GM19193 (cell line): ENCODE results near the gene ARMC5.

Experiments
- POLR2A ChIP-seq: IDR thresholded peaks from 4 replicates; pipeline ENCODE4 v1.6.1; 2011; ENCODE audit not compliant: insufficient read depth, insufficient read length; ENCODE audit errors: extremely low read depth

Gene ARMC5

DNA sequence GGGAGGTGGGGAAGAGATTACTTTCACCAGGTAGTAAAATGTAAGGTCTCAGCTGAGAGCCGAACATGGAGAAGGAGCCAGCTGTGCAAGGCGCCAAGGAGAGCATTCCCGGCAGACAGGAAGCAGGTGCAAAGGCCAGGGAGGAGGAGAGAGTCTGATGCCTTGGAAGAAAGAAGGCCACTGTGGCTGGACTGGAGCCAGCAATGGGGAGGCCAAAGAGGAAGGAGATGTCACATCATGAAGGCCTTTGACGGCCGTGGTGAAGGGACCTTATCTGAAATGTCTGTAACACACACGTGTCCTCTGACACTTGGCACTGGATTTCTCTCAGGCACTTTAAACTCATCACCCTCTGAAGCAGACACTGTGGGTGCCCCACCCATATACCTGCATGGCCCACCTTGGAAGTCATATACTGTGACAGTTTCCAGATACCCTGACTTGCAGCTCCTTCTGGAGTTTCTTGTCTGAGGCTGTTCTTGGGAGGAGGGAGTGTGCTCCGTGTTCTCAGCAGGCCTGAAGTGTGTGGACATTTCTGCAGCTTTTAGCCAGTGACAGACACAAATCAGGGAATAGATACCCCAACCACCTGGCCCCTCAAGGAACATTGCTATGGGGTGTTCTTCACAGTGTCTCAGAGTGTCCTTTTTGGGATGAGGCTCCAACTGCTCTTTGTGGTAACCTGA lies 21.7 kb downstream of the ARMC5 start:
- no peak for TF ChIP-seq POLR2A

DNA sequence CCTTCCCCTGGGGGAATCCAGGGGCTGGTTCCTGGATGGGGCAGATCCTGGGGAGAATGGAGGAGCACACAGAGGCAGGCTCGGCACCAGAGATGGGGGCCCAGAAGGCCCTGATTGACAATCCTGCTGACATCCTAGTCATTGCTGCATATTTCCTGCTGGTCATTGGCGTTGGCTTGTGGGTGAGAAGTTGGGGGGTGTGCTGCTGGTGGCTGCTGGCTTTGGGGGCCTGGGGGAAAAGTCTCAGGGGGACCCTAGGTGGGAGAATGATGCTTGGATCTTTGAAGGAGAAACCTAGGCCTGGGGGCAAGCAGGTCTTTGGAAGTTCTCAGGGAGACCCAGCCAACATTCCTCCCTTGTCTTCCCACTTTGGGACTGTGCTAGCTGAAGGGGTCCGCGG lies 23.8 kb downstream of the ARMC5 start, which contains the start of gene SLC5A2:
Gene SLC5A2 (plus strand): TSS at position 43 of the 400 bp plus-strand sequence. CDS start 14 bp downstream, at position 57.
- TF ChIP-seq POLR2A = no peak

DNA sequence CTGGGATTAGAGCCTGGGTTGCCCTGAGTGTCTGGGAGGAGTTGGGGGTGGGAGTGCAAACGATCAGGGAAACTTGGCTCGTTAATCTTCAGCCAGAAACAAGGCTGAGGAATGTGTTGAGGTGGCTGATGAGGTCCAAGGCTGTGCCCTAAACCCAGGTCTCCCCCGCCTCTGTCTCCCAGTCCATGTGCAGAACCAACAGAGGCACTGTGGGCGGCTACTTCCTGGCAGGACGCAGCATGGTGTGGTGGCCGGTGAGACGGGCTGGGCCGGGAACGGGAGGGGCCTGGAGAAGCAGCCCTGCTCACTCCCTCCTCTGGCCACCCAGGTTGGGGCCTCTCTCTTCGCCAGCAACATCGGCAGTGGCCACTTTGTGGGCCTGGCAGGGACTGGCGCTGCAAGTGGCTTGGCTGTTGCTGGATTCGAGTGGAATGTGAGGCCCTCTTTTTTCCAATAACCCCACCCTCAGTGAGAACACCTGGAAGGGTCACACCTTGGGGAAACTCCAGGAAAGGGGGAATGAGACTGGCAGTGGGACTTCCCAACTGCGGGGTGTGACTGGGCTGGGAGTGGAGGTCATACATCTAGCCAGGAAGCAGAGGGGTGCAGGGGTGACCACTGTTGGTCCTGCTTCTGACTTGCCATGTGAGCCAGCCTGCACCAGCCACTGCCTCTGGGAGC lies 25.3 kb downstream of the ARMC5 start:
- TF ChIP-seq POLR2A = no peak

DNA sequence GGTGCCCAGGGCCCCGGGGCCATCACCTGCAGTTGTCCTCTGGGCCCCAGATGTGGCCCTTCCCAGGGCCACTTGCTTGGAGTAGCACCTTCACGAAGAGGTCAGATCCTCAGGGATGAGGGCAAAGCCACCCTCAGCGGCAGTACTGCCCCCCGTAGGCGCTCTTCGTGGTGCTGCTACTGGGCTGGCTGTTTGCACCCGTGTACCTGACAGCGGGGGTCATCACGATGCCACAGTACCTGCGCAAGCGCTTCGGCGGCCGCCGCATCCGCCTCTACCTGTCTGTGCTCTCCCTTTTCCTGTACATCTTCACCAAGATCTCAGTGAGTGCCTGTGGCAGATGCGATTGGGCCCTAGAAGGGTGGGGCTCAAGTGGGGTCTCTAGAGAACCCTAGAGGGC lies 26.3 kb downstream of the ARMC5 start:
- TF ChIP-seq POLR2A = no peak

DNA sequence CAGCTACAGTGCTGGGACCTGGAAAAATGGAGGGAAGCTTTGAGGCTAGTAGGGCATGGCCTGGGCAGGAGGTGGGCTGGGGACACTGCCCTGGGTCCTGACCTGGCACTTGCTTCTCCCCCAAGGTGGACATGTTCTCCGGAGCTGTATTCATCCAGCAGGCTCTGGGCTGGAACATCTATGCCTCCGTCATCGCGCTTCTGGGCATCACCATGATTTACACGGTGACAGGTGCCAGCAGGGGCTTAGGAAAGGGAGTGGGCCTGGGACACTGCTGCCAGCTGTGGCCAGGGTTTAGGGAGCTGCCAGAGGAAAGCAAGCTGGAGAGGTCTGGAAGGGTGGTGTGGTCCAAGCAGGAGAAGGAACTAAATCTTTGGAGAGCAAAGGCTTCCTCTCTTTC lies 26.7 kb downstream of the ARMC5 start:
- no peak for TF ChIP-seq POLR2A

DNA sequence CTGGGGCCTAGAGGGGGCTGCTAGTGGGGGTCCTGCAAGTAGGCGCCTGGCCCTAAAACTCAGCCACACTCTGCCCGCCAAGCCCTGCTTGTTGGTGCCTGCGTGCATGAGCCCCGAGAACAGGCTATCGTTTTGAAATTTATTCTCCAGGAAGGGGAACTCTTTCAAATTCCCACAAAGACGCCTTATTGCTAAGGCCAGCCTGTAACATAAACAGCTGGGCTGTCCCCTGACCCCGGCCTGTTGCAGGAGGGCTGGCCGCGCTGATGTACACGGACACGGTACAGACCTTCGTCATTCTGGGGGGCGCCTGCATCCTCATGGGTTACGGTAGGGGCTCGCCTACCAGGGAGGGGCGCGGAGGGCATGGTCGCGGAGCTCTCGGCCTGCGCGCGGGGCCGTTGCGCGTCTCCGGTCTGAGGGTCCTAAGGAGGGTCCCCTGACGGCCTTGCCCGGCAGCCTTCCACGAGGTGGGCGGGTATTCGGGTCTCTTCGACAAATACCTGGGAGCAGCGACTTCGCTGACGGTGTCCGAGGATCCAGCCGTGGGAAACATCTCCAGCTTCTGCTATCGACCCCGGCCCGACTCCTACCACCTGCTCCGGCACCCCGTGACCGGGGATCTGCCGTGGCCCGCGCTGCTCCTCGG lies 27.9 kb downstream of the ARMC5 start:
- no peak for TF ChIP-seq POLR2A

DNA sequence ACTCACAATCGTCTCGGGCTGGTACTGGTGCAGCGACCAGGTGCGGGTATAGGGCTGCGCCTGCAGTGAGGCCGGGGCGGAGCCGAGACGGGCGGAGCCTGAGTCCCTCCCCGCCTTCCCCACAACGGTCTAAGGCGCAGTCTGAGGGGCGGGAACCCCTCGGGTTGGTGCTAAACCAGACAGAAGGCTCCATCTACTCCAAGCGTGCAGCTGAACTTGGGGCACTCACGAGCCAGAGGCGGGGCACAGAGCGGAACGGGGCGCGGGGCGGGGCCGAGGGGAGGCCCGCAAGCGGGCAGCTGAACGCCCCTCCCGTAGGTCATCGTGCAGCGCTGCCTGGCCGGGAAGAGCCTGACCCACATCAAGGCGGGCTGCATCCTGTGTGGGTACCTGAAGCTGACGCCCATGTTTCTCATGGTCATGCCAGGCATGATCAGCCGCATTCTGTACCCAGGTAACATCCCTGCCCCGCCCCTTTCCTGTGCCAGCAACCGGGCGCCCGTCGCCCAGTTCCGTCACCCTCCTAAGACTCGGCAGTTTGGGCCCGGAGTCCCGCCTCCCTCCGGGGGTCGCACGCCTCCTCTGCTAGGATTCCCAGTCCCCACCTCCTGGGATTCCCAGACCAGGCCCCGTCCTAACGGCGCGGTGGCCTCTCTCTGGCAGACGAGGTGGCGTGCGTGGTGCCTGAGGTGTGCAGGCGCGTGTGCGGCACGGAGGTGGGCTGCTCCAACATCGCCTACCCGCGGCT lies 28.6 kb downstream of the ARMC5 start:
- TF ChIP-seq POLR2A = peak; percentile 9

DNA sequence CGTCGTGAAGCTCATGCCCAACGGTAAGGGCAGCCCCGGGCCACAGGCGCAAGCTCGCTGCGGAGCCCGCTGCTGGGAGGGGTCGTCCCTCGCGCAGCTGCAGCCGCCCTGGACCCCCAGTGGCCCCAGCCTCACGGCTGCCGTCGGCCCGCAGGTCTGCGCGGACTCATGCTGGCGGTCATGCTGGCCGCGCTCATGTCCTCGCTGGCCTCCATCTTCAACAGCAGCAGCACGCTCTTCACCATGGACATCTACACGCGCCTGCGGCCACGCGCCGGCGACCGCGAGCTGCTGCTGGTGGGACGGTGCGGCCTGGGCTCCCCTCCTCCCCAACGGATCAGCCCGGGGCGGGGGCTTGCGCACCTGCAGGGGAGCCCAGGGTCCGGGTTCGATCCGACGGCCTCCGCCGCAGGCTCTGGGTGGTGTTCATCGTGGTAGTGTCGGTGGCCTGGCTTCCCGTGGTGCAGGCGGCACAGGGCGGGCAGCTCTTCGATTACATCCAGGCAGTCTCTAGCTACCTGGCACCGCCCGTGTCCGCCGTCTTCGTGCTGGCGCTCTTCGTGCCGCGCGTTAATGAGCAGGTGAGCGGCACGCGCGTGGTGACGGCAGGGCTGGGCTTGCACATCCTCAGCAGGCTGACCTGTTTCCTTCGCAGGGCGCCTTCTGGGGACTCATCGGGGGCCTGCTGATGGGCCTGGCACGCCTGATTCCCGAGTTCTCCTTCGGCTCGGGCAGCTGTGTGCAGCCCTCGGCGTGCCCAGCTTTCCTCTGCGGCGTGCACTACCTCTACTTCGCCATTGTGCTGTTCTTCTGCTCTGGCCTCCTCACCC lies 29.4 kb downstream of the ARMC5 start:
- peak; percentile 20 for TF ChIP-seq POLR2A

DNA sequence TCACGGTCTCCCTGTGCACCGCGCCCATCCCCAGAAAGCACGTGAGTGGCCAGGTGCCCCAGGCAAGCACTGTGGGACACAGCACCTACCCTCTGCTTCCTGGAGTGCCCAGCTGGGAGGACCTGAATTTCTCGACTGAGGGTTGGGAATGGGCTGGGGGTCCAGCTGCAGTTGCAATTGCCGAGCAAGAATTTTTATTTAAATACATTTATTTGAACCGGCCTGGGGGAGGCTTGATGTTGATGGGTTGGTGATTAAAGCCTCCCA lies 29.9 kb downstream of the ARMC5 start:
- TF ChIP-seq POLR2A = no peak

DNA sequence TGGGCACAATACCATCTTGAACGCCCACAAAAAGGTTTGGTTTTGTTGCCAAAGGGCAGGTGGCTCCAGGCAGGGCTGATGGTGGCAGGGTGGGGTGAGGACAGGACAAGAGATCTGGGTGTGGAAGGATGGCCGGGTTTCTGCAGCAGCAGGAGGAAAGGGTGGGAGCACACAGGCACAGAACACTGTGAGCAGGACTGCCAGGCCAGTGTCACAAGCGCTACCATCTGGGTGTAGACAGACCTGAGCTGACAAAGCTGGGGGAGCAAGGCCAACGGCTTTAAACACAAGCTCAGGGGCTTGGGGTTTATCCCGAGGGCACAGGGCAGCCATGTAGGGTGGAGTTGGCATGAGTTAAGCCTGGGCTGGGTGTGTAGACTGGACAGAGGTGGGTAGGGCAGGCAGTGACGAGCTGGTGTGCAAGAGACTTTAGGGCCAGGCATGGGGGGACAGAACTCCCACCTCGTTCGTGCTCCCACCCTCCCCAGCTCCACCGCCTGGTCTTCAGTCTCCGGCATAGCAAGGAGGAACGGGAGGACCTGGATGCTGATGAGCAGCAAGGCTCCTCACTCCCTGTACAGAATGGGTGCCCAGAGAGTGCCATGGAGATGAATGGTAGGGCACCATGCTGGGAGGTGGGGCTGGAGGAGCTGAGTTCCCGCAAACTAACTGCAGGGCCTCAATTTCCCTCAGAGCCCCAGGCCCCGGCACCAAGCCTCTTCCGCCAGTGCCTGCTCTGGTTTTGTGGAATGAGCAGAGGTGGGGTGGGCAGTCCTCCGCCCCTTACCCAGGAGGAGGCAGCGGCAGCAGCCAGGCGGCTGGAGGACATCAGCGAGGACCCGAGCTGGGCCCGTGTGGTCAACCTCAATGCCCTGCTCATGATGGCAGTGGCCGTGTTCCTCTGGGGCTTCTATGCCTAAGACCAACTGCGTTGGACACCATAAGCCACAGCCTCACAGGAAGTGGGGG lies 30.6 kb downstream of the ARMC5 start:
- no peak for TF ChIP-seq POLR2A

DNA sequence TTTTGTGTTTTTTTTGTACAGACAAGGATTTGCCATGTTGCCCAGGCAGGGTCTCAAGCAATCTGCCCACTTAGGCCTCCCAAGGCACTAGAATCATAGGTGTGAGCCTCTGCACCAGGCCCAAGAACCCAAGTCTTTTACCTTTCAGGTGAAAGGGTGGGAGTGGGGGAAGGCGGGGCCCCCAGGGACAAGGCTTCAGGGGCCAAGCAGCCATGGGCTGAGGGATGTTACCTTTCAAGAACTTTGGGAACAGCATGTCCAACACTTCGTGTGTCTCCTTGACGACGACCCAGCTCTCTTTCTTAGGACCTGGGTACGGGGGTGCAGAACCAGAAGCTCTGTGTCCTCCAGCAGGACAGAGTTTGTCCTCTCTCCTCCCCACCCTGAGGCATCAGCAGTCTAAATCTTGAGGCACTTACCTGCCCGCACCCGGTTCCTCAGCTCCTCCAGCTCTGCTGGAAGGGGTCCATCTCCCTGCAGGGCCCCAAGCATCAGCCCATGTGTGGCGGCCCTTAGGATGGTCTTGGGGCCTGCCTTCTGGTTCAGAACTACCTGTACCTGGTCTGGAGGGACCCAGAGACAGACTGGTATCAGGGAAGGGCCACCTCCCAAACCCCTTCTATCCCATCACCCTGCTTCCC lies 32.6 kb downstream of the ARMC5 start:
- no peak for TF ChIP-seq POLR2A

DNA sequence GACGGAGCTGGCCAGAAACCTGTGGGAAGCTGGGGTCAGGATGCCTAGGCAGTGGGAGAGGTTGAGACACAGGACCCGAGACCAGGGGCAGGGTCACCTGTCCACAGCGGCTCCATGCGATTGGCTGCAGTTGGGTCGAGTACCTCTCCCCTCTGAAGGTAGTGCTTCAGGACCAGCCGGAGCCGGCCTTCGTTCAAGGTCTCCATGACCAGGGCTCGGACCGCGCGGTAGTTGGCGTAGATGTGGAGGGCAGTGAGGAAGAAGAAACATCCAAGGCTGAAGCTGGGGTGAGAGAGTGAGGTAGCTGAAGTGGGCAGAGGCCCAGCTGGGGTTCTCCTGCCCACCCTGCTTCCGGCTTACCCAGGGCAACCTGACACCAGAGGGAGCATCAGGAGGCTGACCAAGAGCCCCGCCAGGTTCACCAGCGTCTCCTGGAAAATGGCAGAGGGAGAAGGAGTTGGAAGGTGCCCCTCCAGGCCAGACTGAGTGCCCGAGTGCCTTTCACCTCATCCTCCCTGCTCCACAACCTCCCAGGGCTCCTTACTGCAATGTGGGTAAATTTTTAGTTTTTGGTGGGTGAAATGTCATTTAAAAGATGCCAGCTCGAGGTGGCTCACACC lies 34.3 kb downstream of the ARMC5 start:
- TF ChIP-seq POLR2A = no peak

DNA sequence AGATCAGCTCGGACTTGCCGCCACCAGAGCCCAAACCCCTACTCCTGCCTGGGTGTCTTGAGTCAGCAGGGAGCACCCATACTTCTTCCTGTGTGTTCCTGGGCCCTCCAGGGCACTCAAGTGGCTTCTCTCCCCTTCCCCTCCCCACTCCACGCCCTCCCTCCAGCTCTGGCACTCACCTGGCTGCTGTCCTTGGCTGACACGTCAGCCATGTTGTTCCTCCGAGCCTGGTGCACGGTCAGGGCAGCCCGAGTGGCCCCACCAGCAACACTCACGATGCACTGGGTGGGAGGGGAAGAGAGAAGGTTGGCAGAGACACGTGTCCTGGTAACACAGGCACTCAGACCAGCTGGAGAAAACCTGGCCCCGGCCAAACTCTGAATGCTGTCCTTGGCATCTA lies 37.4 kb downstream of the ARMC5 start:
- no peak for TF ChIP-seq POLR2A
